ENCODE data around the gene VPS13A.

Gene VPS13A

DNA sequence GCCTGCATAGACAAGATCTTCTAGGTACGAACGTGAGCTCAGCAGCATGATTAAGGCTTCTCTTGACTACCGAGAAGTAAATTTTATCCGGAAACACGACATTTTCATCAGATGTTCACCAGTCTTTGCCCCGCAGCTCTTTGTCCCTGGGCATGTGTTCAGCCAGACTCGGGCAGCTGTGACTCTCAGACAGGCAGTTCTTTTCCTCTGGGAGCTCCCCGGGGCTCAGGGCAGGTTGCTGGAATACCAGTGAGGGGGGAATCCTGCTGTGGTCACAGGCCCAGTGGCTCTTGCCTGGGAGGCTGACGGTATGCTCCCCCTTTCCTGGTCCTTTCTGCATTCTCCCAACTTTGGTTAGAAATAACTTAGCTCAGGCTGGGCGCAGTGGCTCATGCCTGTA lies 284.7 kb downstream of the VPS13A start:
- DNase-seq = no peak

- no peak for DNase-seq
Observed at GRCh38 chr9:77463151-77463550, 285.8 kb downstream of the VPS13A start.

GRCh38 chr9:77464661-77465060 lies 287.3 kb downstream of the VPS13A start:
- no peak for DNase-seq

DNA sequence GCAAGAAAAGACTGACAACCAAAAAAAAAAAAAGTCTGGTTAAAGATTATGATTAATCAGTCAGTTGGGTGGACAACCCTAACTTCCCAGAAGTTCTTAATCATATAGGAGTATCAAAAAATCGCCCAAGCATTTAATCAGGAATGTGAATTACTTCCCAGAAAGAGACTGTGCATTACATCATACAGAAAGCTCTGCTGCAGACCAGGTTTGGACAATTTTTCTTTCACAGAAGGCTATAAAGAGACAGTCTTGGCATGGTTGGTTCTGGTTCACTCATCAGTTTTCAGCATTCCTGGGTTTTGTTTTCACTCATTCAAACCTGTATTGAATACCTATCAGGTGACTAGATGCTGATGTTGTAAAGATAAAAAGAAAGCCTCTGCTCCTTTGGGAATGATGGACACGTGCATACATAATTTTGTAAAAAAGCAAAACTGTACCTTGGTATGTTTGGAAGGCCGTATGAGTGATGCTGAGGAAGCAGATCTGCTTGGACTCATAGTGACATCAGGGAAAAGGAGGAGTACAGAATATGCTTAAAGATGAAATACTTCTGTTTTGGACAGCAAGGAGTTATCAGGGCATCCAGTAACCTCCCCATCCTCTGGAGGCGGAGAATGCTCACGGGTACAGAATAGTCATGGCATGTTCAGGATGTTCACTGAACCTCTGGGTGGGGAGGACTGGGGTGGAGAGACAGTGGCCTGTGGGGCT lies 292.3 kb downstream of the VPS13A start:
- DNase-seq = no peak
